Left renal cortex interstitium (tissue), 4 donors: Measurements from ENCODE around the gene SLC22A3. TPM values are rescaled to one million over a fixed set of nuclear protein-coding genes. Genes with fewer than 3 reads are reported as not detected.
"Not testable (repeated sequence)": the region's sequence is repeated elsewhere in the genome, so short reads cannot be mapped to it uniquely, and the experiment has no call there.

ENCODE experiments used
- DNase-seq, 4 donors: peaks; one replicate each; pipeline ENCODE4 v3.0.0-alpha.2; 2013; ENCODE audit warnings: low read depth in 4 of 4, low spot score in 2 of 4, missing footprints in 1 of 4
- polyA plus RNA-seq, 4 donors: library from polyadenylated mRNA; unstranded; fragments of 120-200 nt; gene quantifications; one replicate each; pipeline ENCODE4 v1.2.1, GENCODE V29; 2013; ENCODE audit not compliant: insufficient read length in 4 of 4

SLC22A3 gene
- polyA plus RNA-seq, 4 donors, result 3.9 to 6.5 (median 4.7) TPM

GRCh38 chr6:160367798-160368547 lies 19.8 kb downstream of the SLC22A3 start:
- no peak for DNase-seq

DNA sequence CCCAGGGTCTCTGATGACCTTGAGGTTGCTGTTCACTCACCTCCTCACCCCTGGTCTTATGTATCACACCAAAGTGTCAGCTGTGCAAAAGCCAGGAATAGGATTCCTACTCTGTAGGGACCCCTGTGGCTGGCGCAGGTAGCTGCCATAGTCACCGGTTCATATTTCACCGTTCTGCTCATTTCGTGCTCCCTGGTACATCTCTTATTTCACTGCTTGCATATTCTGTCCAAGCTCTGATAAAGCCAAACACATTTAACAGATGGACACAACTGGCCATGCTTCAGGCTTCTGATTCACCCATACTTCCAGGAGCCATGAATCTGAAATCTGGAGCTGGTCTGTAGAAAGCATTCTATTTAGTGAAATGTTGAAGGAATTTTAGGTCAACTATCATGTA lies 20.5 kb downstream of the SLC22A3 start:
- no peak for DNase-seq

DNA sequence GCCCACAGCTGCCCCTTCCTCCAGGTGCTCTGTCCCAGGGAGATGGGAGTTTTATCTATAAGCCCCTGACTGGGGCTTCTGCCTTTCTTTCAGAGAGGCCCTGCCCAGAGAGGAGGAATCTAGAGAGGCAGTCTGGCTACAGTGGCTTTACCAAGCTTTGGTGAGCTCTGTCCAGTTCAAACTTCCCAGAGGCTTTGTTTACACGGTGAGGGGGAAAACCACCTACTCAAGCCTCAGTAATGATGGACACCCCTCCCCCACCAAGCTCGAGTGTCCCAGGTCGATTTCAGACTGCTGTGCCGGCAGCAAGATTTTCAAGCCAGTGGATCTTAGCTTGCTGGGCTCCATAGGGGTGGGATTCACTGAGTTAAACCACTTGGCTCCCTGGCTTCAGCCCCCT lies 25.4 kb downstream of the SLC22A3 start:
- DNase-seq, result not testable (repeated sequence)

GRCh38 chr6:160374836-160375560 lies 26.8 kb downstream of the SLC22A3 start:
- no peak for DNase-seq

DNA sequence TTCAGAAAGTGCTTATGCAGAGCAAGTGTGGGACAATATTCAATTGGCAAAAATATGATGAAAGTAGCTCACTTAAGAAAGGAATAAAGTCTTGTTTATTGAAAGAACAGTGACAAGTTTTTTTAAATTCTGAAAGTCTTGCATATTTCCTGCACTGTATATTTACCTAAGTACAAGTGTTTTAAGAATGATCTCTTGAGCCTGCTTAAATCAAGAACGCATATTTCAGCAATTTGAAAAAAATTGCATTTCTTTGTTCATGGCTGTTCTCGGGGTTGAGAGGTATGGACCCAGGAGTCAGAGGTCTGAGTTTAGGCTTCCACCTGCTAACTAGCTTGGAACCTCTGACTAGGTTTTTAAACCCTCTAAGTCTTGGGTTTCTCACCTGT lies 27.4 kb downstream of the SLC22A3 start:
- DNase-seq, result no peak

- no peak for DNase-seq
Observed at GRCh38 chr6:160376445-160376844, 28.3 kb downstream of the SLC22A3 start.

DNA sequence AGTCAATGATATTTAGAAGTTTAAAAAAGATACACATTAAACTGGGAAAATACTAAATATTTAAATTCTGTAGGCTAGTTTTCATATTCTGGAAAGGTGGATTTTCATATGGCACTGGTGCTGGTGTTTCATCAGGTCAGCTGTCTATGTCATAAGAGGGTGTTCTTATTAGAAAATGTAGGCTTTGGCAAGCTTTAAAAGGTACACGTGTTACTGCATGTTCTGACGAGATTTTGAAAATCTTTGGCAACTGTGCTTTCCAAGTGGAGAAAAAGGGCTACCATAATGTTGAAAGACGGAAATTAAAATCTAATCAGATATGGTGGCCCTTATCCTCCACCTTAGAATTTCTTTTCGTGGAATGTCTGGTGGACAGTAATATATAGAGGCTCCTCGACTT lies 30.0 kb downstream of the SLC22A3 start:
- no peak for DNase-seq

DNA sequence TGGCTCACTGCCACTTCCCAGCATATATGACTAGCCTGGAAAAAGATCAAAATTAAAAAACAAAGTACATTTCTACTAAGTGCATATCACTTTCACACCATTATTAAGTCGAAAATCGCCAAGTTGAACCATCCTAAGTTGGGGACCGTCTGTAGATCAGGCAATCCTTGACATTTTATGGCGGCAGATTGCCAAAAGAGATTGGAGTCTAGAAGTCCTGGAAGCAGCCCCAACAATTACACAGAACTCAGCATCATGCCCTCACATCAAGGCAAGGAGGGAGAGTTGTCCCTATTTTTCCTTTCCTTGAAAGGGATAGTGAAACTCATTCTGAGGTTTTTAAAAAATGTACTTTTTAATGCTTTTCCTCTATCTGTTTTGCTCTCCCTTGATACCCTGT lies 30.7 kb downstream of the SLC22A3 start:
- no peak for DNase-seq

DNA sequence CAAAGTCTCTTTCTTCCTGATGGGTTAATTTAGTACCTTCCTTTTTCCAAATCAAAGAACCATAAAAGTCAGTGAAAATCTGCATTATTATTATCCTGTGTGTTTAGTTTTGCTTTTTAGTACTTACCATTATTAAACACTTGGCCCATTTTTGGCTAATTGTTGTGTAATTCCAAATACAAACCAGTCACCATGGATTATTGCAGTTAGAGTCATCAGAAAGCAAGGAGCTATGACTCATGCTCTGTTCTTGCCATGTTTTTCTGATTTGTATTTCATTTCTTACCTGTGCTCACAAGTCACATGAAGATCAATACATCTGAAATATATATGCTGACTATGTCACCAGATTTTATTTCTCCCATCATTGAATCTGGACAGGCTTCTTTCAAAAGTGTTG lies 31.3 kb downstream of the SLC22A3 start:
- DNase-seq, result no peak

DNA sequence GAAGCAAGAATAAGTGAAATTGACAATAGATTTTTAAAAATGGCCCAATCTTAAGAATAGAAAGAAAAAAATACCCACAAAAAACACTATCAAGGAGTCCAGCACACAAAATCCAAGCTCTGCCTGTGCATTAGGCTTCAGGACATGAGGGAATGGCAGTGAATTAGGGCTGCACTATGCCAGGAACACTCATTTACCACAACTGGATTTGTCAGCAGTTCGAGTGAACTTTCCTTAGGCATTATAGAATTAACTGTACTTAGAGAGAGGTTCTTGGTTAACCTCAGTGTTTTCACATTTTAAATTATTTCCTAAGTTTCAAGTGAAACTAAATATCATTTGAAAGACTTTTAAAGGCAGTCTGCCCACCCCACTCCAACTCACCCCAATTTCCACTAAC lies 34.8 kb downstream of the SLC22A3 start:
- no peak for DNase-seq

- no peak for DNase-seq
Observed at GRCh38 chr6:160386869-160387530, 38.8 kb downstream of the SLC22A3 start.

DNA sequence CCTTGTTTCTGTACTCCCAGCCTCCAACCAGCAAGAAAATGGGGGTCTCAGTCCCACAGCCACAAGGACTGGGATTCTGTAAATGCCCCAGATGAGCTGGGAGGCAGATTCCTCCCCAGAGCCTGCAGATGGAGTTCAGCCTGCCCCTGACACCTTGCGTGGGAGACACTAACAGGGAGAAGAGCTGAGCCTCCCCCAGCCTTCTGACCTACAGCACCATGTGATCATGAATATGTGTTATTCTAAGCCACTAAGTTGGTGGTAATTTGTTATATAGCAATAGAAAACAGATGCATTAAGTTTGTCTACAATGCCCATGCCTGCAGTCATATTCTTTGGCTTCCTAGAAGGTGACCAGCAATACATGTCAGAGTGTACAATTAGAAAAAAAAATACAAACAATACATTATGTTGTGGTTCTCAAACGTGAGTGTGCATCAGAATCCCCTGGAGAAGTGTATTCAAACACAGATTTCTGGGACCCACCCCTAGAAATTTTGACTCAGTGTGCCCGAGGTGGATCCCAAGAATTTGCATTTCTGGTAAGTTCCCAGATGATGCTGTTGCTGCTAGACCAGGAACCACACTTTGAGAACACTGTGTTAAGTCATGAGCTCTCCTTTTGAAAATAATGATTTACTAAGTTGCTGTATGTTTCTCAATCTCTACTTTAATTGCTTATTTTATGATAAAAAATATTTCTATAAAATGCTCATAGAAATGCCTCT lies 39.9 kb downstream of the SLC22A3 start:
- DNase-seq, result no peak

DNA sequence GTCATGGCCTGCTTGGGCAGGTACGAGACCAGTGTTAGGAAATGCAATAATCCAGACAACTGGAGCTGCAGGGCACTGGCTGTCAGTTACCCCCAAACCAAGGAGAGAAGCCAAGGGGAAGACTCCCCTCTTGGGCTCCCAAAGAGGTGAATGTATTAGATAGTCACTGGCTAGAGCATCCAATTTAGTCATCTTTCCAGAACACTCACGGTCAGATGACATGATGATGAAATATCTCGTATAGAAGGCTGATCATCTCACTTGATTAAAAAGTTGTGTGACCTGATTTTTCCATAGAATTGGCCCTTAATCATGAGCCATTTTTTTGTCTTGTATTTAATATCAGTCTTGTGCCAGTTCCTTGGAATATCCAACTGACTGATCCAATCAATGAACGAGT lies 40.7 kb downstream of the SLC22A3 start:
- no peak for DNase-seq

- no peak for DNase-seq
Observed at GRCh38 chr6:160391419-160392116, 43.4 kb downstream of the SLC22A3 start.

- not testable (repeated sequence) for DNase-seq
Observed at GRCh38 chr6:160393442-160393841, 45.3 kb downstream of the SLC22A3 start.

- no peak for DNase-seq
Observed at GRCh38 chr6:160393891-160394653, 45.9 kb downstream of the SLC22A3 start.

GRCh38 chr6:160394654-160395035 lies 46.5 kb downstream of the SLC22A3 start:
- DNase-seq, result no peak

GRCh38 chr6:160395187-160395586 lies 47.0 kb downstream of the SLC22A3 start:
- DNase-seq, result no peak

DNA sequence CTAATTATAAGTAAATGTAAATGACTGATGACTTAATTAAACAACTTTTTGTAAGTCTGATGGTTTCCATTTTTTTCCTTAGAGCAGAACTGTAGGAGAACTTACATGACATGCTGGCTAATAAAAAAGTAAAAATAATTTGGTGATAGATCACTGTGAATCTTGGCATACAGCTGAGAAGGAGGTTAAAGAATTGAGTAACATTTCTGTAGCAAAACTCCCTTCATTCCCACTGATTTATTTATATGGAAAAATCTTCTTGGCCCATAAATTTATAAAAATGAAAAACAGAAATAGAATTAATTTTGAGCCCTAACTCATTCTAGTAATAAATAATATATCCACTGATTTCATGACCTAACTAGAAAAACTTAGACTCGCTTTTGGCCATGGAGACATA lies 48.1 kb downstream of the SLC22A3 start:
- no peak for DNase-seq
